VCaP (cell line): ENCODE data around the gene SMPD3.

Experiments used
- H3K27ac ChIP-seq: fragments of 450-650 bp; 2 replicates; pipeline ENCODE4 v1.5.1; 2017
- CTCF ChIP-seq: fragments of 450-650 bp; conservative IDR thresholded peaks from 2 replicates; pipeline ENCODE4 v1.5.1; 2017; ENCODE audit warnings: mild to moderate bottlenecking, moderate library complexity

Gene SMPD3

GRCh38 chr16:68367440-68367839, 80.9 kb downstream of the SMPD3 start:
- TF ChIP-seq CTCF: no peak
- H3K27ac ChIP-seq: no peak overlapping the region

GRCh38 chr16:68367030-68367429, 81.3 kb downstream of the SMPD3 start:
- no peak overlapping the region for H3K27ac ChIP-seq
- TF ChIP-seq CTCF: peak; percentile 63

GRCh38 chr16:68366062-68366461, 82.2 kb downstream of the SMPD3 start:
- TF ChIP-seq CTCF: no peak
- H3K27ac ChIP-seq: no peak overlapping the region

- H3K27ac ChIP-seq: no peak overlapping the region
Measured at GRCh38 chr16:68365167-68365817, 83.0 kb downstream of the SMPD3 start.

DNA sequence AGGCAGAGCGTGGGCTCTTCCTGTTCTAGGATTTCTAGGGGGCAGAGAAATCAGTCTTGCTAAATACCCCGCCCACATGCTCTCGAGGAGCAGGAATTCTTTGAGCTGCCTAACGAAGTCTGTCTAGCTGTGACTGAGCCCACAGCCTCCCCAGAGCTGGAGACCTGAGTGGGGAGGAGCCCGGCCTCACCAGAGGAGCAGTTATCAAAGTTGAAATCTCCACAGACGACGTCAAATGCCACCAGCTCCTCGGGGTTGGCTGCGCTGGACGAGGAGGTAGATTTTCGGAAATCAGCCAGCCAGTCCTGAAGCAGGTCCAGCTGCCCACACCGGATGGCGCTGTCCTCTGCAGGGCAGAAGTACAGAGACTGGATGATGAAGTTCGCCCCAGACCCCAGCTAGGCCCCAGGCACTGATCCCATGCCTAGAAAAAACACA, 83.7 kb downstream of the SMPD3 start:
- H3K27ac ChIP-seq: no peak overlapping the region
- TF ChIP-seq CTCF: no peak

More at GRCh38 chr16:68365167-68365817, 83.0 kb downstream of the SMPD3 start:
- no peak for TF ChIP-seq CTCF

GRCh38 chr16:68363658-68364521, 84.4 kb downstream of the SMPD3 start:
- H3K27ac ChIP-seq: no peak overlapping the region
- no peak for TF ChIP-seq CTCF

GRCh38 chr16:68362947-68363657, 85.2 kb downstream of the SMPD3 start:
- H3K27ac ChIP-seq: no peak overlapping the region
- TF ChIP-seq CTCF: no peak
